ENCODE measurements around the gene PRICKLE3.

The PRICKLE3 gene

DNA sequence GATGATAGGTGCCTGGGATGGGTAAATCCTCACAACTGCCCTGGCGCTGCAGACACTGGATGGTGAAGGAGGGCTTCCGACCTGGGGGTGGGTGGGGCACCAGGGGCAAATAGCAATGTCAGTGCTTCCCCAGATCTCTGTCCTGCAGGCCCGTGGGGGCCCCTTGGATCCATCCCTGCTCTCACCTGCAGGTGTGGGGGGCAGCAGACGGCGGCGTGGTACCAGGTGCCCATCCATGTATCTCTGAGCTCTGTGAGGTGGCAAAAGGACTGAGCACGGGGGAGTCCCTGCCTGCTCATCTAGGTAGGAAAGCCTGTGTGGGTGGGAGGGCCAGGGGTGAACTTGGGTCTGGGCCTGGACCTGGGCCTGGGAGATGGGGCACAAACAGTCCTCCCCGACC, 20.4 kb upstream of the PRICKLE3 start:
- DNase-seq: no peak

DNA sequence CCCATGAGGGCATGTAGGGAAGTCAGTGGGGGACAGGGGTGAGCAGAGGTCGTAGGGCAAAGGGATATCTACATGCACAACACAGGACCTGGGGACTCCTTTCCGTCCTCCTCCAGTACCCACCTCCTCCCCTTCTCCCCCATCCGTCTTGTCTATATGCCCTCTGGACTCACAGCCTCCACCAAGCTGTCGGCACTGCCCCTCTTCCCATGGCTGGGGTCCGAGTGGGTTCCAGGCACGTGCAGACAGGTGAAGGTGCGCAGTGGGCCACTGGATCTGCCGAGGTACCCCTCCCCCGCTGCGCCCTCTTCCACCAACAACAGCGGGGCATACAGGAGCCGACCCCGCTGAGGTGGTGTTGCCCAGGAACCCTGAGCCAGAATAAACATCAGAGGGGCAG, 19.3 kb upstream of the PRICKLE3 start:
- no peak for DNase-seq

DNA sequence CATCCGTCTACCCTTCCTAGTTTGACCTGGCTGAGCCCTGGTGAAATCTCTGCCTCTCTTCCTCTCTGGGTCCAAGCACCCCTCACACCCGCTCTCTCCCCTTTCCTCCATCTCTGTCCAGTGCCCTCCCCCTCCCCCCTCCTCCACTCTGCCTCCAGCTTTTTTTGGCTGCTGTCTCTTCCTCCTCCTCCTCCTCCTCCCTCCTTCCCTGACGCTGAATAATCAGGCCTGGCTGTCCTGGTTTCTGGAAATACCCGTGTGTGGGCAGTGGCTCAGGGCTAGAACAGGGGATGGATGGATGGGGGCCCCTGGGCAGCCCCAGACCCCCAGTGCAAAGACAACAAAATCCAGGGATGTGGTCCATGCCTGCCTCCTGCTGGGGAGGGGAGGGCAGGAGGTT, 18.5 kb upstream of the PRICKLE3 start:
- DNase-seq: no peak

GRCh38 chrX:49204017-49204416, 17.8 kb upstream of the PRICKLE3 start:
- DNase-seq: no peak

GRCh38 chrX:49203536-49203935, 17.4 kb upstream of the PRICKLE3 start:
- no peak for DNase-seq

- no peak for DNase-seq
Observed at GRCh38 chrX:49202022-49202421, 15.8 kb upstream of the PRICKLE3 start.

DNA sequence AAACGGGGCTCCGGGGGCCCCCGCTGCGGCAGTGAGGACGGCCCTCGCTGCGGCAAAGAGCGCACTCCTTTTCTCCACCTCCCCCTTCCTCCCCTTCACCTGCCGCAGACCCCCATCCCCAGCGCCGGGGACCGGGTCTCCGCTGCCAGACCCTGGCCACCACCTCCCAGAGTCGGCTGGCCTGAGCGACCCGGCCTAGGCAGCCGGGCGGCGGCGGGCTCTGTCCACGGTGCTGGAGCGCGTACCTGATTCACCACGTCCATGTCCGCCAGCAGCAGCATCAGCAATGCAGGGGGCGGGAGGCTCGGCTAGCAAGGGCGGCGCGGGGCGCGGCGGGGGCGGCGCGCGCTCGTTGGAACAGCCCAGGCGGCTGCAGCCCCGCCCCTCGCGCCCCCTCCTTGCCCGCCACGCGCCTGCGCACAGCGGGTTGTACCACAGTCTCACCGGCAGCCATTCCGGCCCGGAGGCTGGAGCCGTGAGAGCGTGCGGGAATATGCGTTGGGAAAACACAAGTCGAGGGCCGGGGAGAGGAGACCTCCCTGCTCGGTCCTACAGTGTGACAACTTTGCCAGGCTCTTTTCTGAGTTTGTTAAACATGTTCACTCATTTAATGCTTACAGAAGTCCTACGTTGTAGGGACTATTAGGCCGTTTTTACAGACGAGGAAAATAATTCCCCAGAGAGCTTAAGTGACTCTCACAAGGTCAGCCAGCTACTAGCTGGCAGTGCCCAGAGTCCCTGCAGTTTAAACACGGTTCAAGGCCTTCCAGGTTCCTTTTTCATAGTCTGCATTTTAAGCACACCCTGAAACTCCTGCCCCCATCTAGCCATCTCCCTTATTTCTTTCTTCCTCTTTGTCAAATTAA, 14.0 kb upstream of the PRICKLE3 start, which contains the start of gene SYP:
Gene SYP (minus strand): TSS at position 288 of the 866 bp plus-strand sequence. CDS start 7 bp downstream, at position 281.
- DNase-seq: peak; percentile 88 to 92

- DNase-seq: no peak
Observed at GRCh38 chrX:49199315-49199595, 13.1 kb upstream of the PRICKLE3 start.

- no peak for DNase-seq
Observed at GRCh38 chrX:49198540-49199314, 12.6 kb upstream of the PRICKLE3 start.

- no peak for DNase-seq
Observed at GRCh38 chrX:49197543-49198087, 11.4 kb upstream of the PRICKLE3 start.

- no peak for DNase-seq
Observed at GRCh38 chrX:49193542-49193964, 7.4 kb upstream of the PRICKLE3 start.

DNA sequence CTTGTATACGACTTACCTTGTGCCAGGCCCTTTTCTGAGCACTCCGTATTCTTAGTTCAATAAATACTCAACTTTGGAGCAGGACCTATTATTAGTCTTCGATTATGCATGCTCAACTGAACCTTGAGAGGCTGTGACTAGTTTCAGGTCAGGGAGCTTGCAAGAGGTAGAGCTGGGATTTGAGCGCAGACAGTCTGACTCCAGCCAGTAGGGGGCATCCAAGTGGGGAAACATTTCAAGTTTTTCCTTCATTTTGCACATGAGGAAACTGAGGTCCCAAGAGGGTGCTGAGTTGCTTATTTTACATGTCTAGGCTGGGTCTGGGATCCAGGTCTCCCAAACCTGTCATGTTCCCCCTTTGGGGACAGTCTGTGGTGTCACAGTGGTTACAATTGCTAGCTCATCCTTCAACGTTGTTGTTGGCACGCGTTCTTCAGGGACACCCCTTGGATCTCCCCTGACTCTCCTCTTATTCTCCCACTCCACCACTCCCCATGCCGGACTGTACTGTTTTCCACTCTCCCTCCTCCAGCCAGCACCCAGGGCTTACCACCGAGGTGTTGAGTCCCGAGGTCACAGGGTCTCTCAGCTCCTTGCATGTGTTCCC, 6.7 kb upstream of the PRICKLE3 start:
- DNase-seq: peak in 1 of 2 donors; percentile 45

DNA sequence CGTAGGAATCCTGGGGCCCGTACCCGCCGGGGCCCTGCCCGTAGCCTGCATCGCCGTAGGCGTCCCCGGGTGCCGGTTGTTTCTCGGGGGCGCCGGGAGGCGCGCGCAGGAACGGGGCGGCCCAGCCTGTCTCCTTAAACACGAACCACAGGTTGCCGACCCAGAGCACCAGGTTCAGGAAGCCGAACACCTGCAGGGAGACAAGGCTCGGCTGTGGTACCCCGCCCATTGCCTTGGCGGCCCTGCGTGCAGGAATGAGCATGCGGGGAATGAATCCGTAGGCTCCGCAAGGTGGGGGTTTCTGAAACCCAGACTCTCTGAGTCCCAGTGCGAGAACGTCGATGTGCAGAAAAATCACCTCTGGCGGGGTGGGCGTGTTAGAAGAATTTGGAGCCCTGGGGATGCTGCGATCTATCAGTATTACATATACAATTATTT, 5.4 kb upstream of the PRICKLE3 start:
- DNase-seq: no peak

DNA sequence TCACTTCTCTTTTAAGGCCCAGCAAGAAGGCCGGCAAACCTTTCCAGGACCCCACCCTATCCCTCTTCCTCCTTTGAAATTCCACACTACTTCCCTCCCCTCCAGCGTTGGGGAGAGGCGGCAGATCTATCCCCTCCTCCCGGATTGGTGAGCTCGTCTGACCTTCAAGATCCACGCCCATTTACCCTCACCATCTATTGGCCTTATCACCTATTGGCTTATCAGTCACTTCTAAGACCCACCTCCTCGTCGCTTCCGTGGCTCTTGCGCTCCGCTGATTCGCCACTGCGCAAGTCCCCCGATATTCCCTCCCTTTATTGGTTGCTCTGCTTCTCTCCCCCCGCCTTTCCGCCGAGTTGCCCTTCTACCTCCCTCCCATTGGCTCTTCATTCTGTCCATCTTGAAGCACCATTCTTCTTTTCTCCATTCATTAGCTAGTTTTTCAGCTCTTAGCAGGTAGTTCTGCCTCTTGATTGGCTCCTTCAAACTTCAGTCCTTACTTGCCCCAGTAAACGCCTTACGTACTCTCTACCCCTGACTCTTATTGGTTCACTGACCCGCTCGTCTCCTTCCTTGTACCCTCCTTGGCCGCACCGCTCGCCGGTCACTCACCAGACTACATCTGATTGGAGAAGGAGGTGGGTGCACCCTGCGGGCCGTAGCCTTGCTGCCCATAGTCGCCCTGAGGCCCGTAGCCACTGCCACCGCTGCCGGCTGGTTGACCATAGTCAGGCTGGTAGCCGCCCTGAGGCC, 4.8 kb upstream of the PRICKLE3 start:
- peak; percentile 95 for DNase-seq

- DNase-seq: no peak
Observed at GRCh38 chrX:49189606-49190005, 3.4 kb upstream of the PRICKLE3 start.

- DNase-seq: no peak
Observed at GRCh38 chrX:49188468-49189076, 2.4 kb upstream of the PRICKLE3 start.

DNA sequence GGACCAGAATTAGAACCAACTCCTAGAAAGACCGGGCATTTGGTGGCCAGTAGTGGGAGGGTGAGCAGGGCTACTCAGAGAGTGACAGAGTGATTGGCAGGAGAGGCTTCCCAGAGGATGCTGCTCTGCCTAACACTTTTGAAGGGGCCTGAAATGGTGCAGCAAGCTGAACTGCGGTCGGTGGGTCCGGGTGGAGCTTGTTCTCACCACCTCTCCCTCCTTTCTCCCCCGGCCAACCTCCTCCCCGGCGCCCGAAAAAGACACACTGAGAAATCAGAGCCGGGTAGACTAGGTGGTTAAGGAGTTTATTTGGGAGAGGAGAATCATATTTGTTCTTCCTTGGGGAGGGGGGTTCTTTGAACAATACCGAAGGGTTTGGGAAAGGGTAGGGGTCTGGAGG, 1.4 kb upstream of the PRICKLE3 start:
- no peak for DNase-seq

DNA sequence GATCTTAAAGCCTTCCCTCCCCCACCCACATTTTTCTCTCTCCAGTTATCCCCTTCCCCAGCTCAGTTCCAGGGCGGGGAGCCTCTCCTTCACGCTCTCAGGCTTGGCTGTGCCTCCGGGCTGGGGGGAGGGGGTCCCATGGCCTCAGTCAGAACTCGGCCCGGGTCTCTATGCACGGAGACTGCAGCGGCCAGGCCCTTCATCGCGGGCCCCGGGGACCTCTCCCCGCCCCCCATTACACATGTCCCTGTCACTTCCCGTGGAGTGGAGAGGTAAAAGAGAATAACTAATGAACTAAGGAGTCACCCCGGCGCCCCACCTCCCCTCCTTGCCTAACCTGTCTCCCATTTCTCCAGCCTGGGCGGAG, 838 bp upstream of the PRICKLE3 start:
- DNase-seq: no peak

- DNase-seq: peak; percentile 15 to 44
Observed at GRCh38 chrX:49184294-49185281, 1.6 kb downstream of the PRICKLE3 start.

GRCh38 chrX:49183701-49184281, 2.4 kb downstream of the PRICKLE3 start:
- DNase-seq: no peak

- no peak for DNase-seq
Observed at GRCh38 chrX:49179358-49179757, 6.8 kb downstream of the PRICKLE3 start.
